ENCODE data around the gene ZNF512B.

DNA sequence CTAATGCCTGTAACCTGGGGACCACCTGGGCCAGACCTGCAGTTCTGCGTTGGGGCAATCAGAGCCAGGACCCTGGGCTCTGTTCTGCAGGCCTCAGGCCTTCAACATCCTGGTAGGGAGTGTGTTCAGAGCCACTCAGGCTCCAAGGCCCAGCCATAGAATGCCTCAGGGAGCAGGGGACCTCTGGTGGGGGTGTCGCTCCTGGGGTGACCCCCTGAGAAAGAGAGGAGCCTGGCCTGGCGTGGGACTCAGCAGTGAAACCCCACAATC lies 26.0 kb downstream of the ZNF512B start:
- no peak for TF ChIP-seq CTCF (IDR thresholded peaks at IDR 0.05)
- no peak for TF ChIP-seq POLR2A (IDR thresholded peaks at IDR 0.05)

All from Peyer's patch (tissue), 4 donors.